CD4-positive, alpha-beta T cell treated with Interleukin-15 for 1 hour (primary cell): ENCODE results near the gene CHFR.
"Not testable (repeated sequence)": the region's sequence is repeated elsewhere in the genome, so short reads cannot be mapped to it uniquely, and the experiment has no call there.

Source experiments
- DNase-seq: peaks from one replicate; pipeline ENCODE4 v3.0.0-alpha.2; 2020

Gene CHFR

DNA sequence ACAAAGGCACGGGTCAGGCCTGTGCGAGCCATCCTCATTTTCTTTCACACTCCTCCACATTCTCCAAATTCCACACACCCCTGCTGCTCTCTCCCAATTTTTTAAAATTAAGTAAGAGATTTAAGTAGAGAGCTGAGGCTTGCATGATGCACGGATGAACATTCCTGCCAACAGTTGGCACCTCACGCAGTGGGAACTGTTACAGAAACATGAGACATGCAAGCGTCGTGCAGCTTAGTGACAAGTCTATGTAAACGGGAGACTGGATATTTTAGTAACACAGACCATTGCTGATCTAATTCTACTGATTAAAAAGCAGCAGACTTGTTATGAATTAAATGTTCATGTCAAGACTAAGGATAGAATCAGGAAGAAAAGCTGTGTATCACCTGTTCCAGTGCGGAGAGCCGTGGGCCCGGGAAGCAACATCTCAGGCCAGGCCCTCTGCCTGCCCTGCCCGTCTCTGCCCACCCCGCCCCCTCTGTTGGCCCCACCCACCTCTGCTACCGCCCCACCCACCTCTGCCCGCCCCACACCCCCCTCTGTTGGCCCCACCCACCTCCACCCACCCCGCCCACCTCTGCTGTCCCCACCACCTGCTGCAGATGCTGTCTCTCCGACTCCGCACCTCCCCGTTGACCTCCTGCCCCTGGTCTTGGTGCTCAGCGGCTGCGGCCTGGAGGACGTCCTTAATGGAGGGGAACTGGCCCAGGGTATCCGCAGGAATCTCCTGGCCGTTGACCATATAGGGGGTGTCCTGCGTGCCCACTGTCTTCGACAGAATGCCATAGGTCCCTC, 79.9 kb downstream of the CHFR start:
- DNase-seq, result no peak

DNA sequence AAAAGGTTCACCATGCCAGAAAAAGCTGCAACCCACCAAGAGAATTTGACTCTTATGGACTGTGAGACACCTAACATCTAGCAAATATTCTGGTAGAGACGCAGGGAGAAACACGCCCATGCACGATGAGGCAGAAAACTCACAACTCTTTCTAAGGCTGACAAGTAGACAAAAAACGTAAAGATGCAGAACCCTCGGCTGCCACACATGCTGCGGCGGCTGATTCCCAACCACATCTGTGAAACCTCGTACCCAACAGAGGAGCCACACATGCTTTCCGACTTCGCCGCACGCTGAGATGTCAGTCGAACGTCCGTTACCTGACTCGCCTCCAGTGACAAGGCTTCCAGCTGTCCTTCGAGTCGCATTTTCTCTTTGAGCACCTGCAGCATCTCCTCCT, 80.5 kb downstream of the CHFR start:
- no peak for DNase-seq

DNA sequence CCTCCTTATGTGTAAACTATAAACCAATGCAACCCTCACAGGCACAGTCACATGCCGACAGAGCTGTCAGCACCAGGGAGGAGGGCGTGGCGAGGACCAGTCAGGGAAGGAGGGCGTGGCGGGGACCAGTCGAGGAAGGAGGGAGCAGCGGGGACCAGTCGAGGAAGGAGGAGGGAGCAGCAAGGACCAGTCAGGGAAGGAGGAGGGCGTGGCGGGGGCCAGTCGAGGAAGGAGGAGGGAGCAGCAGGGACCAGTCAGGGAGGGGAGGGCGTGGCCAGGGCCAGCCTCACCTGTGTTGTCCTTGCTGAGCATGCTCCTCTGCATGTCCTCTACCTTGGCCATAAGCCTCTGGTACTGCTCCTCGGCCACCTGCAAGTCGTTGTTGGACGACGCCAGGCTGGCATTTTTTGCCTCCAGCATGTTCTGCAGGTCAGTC, 83.0 kb downstream of the CHFR start:
- DNase-seq, result no peak

DNA sequence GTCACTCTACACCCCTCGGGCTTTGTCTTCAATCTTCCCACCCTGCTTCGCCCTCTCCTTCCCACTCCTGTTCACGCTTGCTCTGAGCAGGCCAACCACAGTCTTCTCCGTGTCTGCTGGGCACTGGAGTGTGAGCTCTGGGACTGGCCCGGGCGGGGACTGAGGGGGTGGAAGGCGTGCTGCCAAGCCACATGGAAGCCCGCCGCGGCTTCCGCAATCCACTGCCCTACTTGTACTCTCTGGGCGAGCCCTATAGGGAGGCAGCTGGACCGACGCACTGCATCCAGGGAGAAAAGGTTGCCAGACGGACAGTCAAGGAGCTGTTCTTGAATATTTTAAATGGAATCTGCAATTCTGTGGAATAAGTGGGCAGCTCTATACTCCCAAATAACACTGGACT, 83.5 kb downstream of the CHFR start:
- no peak for DNase-seq

DNA sequence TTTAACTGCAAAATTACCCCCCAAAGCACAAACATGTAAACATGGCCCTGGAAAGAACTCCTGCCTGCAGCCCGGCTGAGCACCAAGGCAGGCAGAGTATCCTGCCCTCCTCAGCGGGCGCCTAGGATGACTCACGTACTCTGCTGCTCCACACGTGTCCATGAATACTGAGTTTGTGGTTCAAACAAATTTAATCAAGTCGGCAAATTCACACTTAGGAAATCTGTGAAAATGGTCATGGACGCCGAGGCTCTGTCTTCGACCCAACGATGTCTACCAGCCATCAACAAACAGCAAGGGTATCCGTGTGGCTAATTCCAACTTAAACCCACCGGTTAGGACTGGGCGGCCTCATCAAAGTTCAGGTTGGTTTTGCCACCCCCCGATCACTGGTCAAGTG, 84.3 kb downstream of the CHFR start:
- no peak for DNase-seq

DNA sequence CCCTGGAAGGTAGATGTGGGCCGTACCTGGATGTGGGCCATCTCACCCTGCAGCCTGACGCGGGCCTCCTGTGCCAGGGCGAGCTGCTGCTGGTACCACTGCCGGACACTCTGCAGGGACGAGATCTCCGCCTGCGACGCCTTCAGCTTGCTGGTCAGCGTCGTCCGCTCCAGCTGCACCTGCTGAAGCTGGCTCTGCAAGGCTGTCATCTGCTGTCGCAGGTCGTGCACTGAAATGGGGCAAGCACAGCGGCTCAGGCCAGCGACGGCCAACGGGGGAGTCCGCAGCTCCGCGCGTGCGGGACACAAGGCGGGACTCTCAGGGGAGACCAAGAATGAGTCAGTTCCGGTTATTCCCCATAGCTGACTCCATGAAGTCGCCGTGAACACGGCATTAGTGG, 85.7 kb downstream of the CHFR start:
- no peak for DNase-seq

DNA sequence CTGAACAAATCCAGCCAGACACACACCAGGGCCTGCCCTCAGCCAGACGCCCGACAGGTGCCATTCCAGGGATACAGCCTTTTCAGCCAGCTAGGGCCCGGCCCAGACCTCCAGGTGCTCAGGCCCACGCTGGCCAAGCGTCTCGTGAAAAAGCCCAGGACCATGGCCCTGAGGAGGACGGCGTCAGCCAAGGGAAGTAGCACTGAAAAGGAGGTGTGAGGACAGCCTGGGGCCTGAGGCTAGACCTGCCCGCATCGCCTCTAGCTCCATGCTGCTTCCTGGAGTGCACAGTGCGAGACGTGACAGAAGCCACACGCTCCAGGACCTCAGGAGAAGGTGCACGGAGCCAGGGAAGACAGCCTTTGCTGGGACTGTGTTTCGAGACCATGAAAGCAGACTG, 88.6 kb downstream of the CHFR start:
- DNase-seq, result no peak

DNA sequence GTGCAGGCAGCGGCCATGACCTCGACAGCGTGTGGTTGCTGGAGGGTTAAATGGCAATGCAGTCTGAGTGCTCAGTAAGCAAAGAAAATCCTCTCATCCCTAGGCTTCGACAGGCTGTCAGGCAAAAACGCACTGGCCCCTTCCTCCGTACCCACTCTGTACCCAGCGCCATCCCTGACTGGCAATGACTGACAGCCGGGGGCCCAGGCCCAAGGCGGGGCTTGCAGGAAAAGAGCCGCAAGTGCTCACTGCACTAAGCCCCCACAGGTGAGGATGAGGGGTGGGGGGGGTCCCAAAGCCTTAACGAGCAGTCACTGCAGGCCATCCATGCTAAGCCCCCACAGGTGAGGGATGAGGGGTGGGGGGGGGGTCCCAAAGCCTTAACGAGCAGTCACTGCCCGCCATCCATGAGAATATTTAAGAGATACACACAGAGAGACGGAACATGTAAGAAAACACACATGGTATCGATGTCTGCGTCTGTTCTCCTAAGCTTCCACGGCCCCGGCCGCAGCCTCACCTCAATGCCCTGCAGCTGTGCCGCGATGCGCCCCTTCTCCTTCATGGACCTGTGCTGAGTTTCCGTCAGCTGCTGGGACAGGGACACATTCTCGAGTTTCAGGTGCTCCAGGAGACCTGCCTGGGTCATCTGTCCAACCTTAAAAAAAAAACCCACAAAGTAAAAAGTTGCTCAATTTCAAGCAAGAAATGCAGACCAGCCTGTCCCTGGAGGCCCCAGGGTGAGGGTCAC, 89.4 kb downstream of the CHFR start:
- no peak for DNase-seq

DNA sequence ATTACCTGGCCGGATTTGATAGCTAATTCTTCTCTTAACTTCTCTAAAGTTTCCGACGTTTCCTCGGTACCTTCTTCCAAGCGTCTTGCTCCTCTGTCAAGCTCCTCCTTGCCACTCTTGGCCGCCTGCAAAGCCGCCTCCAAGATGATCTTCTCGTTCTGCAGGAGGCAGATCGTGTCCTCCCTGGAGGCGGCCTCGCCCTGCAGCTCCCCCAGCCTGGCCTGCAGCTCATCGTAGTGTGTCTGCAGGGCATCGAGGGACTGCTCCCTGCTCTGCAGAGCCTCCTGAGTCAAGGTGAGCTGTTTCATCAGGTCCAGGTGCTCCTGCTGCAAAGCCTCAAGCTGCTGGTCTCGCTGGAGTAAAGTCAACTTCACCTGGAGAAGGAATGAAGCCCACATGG, 91.6 kb downstream of the CHFR start:
- no peak for DNase-seq

DNA sequence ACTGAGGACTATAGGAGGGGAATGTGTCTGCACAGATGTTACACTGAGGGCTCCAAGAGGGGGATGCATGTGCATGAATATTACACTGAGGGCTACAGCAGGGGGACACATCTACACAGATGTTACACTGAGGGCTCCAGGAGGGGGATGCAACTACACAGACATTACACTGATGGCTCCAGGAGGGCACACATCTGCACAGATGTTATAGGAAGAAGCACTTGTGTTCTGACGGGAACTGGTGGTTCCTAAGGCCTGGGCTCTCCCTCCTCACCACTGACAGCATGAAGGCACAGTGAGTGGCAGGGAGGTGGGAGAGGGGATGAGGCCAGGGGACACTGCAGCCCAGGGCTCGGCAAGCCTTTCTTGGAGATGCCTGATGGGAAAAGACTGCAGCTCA, 95.5 kb downstream of the CHFR start:
- not testable (repeated sequence) for DNase-seq

DNA sequence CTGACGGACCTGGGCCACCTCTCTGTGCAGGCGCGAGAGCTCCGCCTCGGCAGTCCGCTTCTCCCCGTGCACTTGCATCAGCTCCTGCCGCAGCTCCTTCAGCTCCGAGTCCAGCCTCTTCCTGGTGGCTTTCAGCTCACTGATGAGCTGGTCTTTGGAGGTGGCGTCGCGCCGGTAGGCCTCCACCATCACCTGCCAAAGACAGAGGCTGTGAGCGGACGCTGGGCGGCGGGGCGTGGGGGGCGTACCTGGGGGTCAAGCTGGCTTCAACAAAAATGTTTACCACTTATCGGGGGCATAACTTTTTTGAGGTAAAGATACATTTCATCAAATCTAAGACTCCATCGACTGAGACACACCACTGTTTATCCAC, 98.3 kb downstream of the CHFR start:
- DNase-seq, result no peak

DNA sequence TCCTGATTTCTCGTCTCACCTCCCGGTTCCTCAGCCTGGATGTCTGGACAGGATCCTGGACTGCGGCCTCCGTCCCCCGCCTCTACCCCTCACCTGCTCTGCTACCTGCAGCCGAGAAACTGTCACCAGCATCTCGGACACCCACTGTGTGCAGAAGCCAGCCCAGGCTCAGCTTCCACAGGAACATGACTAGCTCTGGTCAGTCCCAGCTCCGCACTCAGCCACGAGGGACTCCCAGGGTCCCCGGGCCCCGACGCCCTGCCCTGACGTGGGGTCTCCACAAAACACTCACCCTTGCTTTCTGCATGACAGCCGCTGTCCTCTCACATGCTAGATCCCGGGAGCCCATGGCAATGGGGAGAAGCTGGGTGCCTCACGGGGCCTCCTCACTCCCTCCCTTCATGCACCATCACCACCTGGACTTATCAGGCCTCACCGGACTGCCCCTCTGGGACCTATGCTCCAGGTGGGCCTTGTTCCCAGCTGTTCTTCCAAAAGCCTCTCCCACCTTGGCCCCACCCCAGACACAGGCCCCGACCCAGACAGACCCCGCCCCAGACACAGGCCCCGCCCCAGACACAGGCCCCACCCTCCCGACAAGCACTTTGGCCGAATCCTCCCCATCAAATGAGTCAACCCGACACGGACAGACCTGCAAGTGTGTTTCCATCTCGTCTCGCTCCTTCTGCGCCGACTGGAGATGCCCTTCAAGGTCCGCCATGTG, 98.9 kb downstream of the CHFR start:
- DNase-seq, result no peak

DNA sequence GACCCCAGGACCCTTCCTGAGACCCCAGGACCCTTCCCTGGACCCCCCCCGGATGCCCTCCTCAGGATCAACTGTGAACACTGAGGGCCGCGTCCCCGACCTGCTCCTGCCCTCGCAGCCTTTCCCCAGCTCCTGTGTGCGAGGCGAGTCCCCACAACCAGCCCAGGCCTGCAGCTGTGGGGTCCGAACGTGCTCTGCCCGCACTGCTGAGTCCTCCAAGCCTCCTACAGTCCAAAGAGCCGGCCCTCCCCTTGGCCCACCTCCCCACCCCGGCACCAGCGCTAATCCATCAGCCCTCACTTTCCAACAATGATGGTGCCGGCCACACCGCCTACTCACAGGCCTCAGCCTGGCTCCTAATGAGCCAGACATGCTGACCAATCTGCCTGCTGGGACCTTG, 99.5 kb downstream of the CHFR start:
- DNase-seq, result no peak

DNA sequence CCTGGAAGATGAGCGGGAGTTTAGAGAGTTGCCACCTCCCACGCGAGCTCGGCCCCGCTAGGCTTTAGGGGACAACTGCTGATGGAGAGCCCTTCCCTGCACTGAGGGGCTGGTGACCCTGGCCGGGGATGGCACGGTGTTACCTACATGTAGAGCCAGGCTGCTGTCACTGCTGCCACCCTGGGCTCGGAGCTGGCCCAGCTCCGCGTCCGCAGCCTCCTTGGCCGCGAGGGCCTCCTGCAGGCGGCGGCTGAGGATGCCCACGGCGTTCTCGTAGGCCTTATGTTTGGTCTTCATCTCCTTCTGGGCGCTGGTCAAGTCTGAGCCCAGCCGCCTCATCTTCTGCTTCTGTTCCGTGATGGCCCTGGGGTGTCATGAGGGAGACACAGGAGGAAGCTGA, 101.2 kb downstream of the CHFR start:
- no peak for DNase-seq

DNA sequence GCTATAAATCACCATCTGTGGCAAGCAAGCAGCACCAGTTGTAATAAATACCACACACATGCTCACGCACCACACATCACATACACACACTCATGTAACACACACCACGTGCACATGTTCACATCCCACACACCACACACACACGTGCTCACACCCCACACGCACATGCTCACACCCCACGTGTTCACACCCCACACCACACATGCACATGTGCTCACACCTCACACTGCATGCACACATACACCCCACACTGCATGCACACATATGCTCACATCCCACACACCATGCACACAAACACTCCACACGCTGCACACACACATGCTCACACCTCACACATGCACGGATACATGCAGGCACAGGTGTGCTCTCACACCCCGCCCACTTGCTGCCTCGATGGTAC, 102.8 kb downstream of the CHFR start:
- no peak for DNase-seq

DNA sequence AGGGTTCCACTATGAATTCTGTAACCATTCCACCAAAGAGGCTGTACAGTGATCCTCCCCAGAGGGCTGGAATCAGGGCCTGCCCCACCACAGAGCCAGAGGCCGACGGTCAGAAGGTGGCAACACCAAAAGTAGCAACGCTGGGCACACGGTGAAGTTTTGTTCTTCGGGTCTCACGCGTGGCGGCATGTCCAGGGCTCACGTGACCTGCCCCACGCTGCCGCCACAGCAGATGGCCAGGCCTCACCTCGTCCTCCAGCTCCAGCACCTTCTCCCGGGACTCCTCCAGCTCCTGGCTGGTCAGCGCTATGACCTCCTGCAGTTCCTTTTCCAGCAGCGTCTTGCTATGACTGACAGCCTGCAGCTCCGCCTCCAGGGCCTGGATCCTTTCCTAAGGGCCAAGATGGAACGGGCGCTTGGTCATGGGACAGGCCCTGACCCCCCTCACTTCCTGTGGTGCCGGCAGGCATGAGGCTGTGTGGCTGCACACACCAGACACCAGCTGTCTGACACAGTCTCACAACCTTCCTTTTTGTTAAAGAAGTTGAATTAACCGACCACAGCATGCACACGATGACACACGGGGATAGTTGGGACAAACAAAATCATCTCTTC, 103.4 kb downstream of the CHFR start:
- DNase-seq, result no peak
